ENCODE results near the gene KLHL9.

The KLHL9 gene

GRCh38 chr9:21316032-21316842, 19.0 kb downstream of the KLHL9 start:
- no peak overlapping the region for H3K9ac ChIP-seq (ENCODE audit: low read depth, low read length)
- H3K27me3 ChIP-seq (ENCODE audit: insufficient read depth, low read length), result peaks cover 7% of the 10 kb centered on the region; the same call in 1 of the 2 replicates
- no peaks in the 10 kb centered on the region for H3K9me3 ChIP-seq (ENCODE audit: insufficient read depth, low read depth, low read length)
- 0 out of 2 replicates have a peak, but pooled peaks cover 4% of the 10 kb centered on the region for H3K4me1 ChIP-seq (ENCODE audit: insufficient read depth, low read length)
- no peaks in the 10 kb centered on the region for H3K36me3 ChIP-seq (ENCODE audit: insufficient read depth, low read length)
- 85% methylated on average over 8 of the region's 8 CpGs for WGBS
- H3K4me3 ChIP-seq (ENCODE audit: low read length), result no peak overlapping the region
- H3K27ac ChIP-seq (ENCODE audit: low read depth, low read length), result no peak overlapping the region

DNA sequence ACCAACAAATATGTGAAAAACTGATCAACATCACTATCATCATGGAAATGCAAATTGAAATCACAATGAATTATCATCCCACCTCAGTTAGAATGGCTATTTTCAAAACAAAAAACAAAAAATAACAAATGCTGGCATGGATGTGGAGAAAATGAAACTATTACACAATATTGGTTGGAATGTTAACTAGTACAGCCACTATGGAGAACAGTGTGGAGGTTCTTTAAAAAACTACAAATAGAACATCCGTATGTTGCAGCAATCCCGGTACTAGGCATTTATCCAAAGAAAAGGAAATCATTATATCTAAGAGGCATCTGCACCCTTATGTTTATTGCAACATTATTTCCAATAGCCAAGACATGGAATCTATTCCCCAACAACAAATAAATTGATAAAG, 21.1 kb downstream of the KLHL9 start:
- Histone ChIP-seq H3K27me3 (ENCODE audit: insufficient read depth, low read length) (peaks cover 7% of the 10 kb centered on the region; the same call in 1 of the 2 replicates), H3K36me3 (ENCODE audit: insufficient read depth, low read length) (no peaks in the 10 kb centered on the region), H3K27ac (ENCODE audit: low read depth, low read length) (no peak overlapping the region), H3K9me3 (ENCODE audit: insufficient read depth, low read depth, low read length) (no peaks in the 10 kb centered on the region), H3K4me1 (ENCODE audit: insufficient read depth, low read length) (0 out of 2 replicates have a peak, but pooled peaks cover 4% of the 10 kb centered on the region), H3K9ac (ENCODE audit: low read depth, low read length) (no peak overlapping the region), H3K4me3 (ENCODE audit: low read length) (no peak overlapping the region)
- WGBS, result 92% methylated on average over 2 of the region's 2 CpGs

DNA sequence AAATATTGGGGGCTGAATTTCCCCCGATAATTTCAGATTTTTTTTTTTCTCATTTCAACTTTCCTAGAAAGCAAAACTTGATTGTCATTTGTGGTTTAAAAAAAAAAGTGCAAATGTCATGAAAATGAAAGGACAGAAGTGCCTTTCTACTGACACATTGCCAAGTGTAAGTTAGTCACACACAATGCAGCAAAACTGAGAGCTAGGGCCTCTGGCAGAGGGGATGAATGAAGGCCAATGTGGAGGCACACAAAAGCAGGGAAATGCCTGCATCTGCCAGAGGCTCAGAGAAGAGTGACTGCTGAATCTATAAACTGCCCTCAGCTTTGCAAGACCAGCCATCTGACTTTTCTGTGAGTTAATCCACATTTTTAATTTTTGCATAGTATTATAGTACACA, 23.3 kb downstream of the KLHL9 start:
- peaks cover 7% of the 10 kb centered on the region; the same call in 1 of the 2 replicates for H3K27me3 ChIP-seq (ENCODE audit: insufficient read depth, low read length)
- H3K27ac ChIP-seq (ENCODE audit: low read depth, low read length), result no peak overlapping the region
- no CpG with 5 or more reads among the region's 1 CpG for WGBS
- no peaks in the 10 kb centered on the region for H3K36me3 ChIP-seq (ENCODE audit: insufficient read depth, low read length)
- no peak overlapping the region for H3K9ac ChIP-seq (ENCODE audit: low read depth, low read length)
- no peak overlapping the region for H3K4me3 ChIP-seq (ENCODE audit: low read length)
- H3K9me3 ChIP-seq (ENCODE audit: insufficient read depth, low read depth, low read length), result no peaks in the 10 kb centered on the region
- H3K4me1 ChIP-seq (ENCODE audit: insufficient read depth, low read length), result no peaks in the 10 kb centered on the region

DNA sequence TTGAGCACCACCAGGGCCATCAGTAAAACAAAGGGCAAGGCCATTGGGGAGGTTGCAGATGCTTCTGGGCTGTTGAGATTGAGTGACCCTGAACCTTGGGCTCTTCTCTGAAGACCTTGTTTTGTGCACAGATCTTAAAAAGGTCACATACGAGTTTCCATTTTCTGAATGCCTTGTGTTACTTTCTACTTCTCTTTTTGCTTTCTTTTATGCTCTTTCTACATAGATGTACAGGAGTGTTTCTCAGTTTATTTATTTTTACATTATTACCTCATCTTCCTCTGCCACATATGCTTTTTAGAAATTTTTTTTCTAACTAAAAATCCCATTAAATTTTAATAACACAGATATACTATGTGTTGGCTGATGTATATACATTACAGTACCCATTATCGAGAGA, 30.0 kb downstream of the KLHL9 start, which contains the start of gene IFNA5:
Gene IFNA5 (minus strand): TSS at position 101 of the 400 bp plus-strand sequence. CDS start 57 bp downstream, at position 44.
- 91% methylated on average over 2 of the region's 2 CpGs for WGBS
- Histone ChIP-seq H3K36me3 (ENCODE audit: insufficient read depth, low read length) (no peaks in the 10 kb centered on the region), H3K9ac (ENCODE audit: low read depth, low read length) (no peak within 1 kb of the TSS), H3K4me3 (ENCODE audit: low read length) (no peak within 1 kb of the TSS), H3K27me3 (ENCODE audit: insufficient read depth, low read length) (peaks cover 11% of the 10 kb centered on the region), H3K4me1 (ENCODE audit: insufficient read depth, low read length) (no peaks in the 10 kb centered on the region), H3K27ac (ENCODE audit: low read depth, low read length) (no peak within 1 kb of the TSS), H3K9me3 (ENCODE audit: insufficient read depth, low read depth, low read length) (no peaks in the 10 kb centered on the region)

GRCh38 chr9:21295992-21296391, 39.2 kb downstream of the KLHL9 start:
- H3K27me3 ChIP-seq (ENCODE audit: insufficient read depth, low read length), result peaks cover 23% of the 10 kb centered on the region
- no peaks in the 10 kb centered on the region for H3K36me3 ChIP-seq (ENCODE audit: insufficient read depth, low read length)
- WGBS, result 88% methylated on average over 1 of the region's 1 CpG
- H3K27ac ChIP-seq (ENCODE audit: low read depth, low read length), result no peak overlapping the region
- no peak overlapping the region for H3K4me3 ChIP-seq (ENCODE audit: low read length)
- H3K4me1 ChIP-seq (ENCODE audit: insufficient read depth, low read length), result no peaks in the 10 kb centered on the region
- H3K9ac ChIP-seq (ENCODE audit: low read depth, low read length), result no peak overlapping the region
- no peaks in the 10 kb centered on the region for H3K9me3 ChIP-seq (ENCODE audit: insufficient read depth, low read depth, low read length)

DNA sequence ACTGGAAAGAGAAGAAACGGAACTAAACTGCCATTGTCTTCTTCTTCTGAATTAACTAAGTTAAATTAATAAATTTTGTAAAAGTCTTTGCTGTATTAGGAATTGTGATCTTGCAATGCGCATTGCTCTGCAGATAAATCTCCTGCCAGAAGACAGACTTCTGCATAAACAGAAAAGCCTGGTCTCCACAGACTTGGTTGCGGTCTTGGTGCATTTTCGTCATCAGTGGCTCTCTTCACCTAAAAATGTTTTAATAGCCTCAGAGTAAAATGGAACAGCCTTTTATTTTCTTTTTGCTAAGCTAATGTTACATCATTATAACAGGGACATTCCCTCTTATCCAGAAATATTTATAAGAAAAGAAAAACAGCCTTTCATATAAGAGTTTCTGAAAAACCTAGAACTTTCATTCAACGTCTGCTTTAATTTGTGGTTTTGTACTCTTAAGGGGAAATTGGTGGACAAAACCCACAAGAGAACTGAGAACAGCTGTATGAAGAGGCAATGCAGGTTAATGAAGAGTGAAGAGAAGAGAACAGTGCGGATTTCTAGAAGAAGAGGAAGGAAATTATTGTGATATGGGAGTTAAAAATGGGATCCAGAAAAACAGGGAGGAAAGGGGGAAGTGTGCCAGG, 40.2 kb downstream of the KLHL9 start:
- 84% methylated on average over 6 of the region's 6 CpGs for WGBS
- H3K27me3 ChIP-seq (ENCODE audit: insufficient read depth, low read length), result peaks cover 28% of the 10 kb centered on the region

GRCh38 chr9:21294364-21294774, 40.8 kb downstream of the KLHL9 start:
- no peaks in the 10 kb centered on the region for H3K9me3 ChIP-seq (ENCODE audit: insufficient read depth, low read depth, low read length)

More for the DNA sequence above, 40.2 kb downstream of the KLHL9 start:
- Histone ChIP-seq H3K4me1 (ENCODE audit: insufficient read depth, low read length) (no peaks in the 10 kb centered on the region), H3K9me3 (ENCODE audit: insufficient read depth, low read depth, low read length) (no peaks in the 10 kb centered on the region), H3K27ac (ENCODE audit: low read depth, low read length) (no peak overlapping the region), H3K4me3 (ENCODE audit: low read length) (no peak overlapping the region), H3K9ac (ENCODE audit: low read depth, low read length) (no peak overlapping the region), H3K36me3 (ENCODE audit: insufficient read depth, low read length) (no peaks in the 10 kb centered on the region)

DNA sequence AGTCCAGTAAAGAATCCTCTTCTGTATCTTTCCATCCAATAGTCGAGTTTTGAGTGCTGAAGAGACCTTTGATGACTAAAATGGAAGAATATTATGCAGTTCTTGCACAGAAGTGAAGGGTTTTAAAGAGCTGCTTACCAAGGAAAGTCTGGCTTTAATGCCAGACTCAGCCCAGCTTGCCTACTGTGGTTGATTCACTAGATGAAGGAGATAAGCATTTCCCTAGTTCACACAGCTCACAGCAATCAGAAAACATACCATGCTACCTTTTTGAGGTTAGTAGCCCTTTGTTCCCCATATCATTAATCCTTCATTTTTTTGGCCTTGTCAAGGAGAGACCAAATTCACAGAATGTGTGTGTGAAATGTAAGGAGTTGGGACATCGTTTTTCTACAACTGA, 45.4 kb downstream of the KLHL9 start:
- H3K9ac ChIP-seq (ENCODE audit: low read depth, low read length), result no peak overlapping the region
- 45% methylated on average over 1 of the region's 2 CpGs for WGBS
- peaks cover 34% of the 10 kb centered on the region for H3K27me3 ChIP-seq (ENCODE audit: insufficient read depth, low read length)
- H3K9me3 ChIP-seq (ENCODE audit: insufficient read depth, low read depth, low read length), result no peaks in the 10 kb centered on the region
- no peak overlapping the region for H3K4me3 ChIP-seq (ENCODE audit: low read length)
- no peak overlapping the region for H3K27ac ChIP-seq (ENCODE audit: low read depth, low read length)
- H3K36me3 ChIP-seq (ENCODE audit: insufficient read depth, low read length), result no peaks in the 10 kb centered on the region
- H3K4me1 ChIP-seq (ENCODE audit: insufficient read depth, low read length), result no peaks in the 10 kb centered on the region

More at GRCh38 chr9:21294364-21294774, 40.8 kb downstream of the KLHL9 start:
- H3K9ac ChIP-seq (ENCODE audit: low read depth, low read length), result no peak overlapping the region
- H3K4me3 ChIP-seq (ENCODE audit: low read length), result no peak overlapping the region
- H3K27me3 ChIP-seq (ENCODE audit: insufficient read depth, low read length), result peaks cover 34% of the 10 kb centered on the region
- H3K36me3 ChIP-seq (ENCODE audit: insufficient read depth, low read length), result no peaks in the 10 kb centered on the region
- H3K4me1 ChIP-seq (ENCODE audit: insufficient read depth, low read length), result no peaks in the 10 kb centered on the region
- WGBS, result 76% methylated on average over 1 of the region's 1 CpG
- H3K27ac ChIP-seq (ENCODE audit: low read depth, low read length), result no peak overlapping the region

- H3K27ac ChIP-seq (ENCODE audit: low read depth, low read length), result no peak overlapping the region
- no peaks in the 10 kb centered on the region for H3K36me3 ChIP-seq (ENCODE audit: insufficient read depth, low read length)
- H3K4me1 ChIP-seq (ENCODE audit: insufficient read depth, low read length), result no peaks in the 10 kb centered on the region
- peaks cover 18% of the 10 kb centered on the region for H3K27me3 ChIP-seq (ENCODE audit: insufficient read depth, low read length)
- no peaks in the 10 kb centered on the region for H3K9me3 ChIP-seq (ENCODE audit: insufficient read depth, low read depth, low read length)
- WGBS, result 91% methylated on average over 2 of the region's 3 CpGs
- no peak overlapping the region for H3K4me3 ChIP-seq (ENCODE audit: low read length)
- H3K9ac ChIP-seq (ENCODE audit: low read depth, low read length), result no peak overlapping the region
These were observed 47.9 kb downstream of the KLHL9 start for GRCh38 chr9:21287280-21287679.

DNA sequence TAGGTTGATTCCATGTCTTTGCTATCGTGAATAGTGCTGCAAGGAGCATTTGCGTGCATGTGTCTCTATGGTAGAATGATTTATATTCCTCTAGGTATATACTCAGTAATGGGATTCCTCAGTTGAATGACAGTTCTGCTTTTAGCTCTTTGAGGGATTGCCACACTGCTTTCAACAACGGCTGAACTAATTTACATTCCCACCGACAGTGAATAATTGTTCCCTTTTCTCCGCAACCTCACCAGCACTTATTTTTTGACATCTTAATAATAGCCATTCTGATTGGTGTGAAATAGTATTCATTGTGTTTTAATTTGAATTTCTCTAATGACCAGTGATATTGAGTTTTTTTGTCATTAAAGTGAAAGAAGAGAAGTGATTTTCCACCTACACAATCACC, 48.5 kb downstream of the KLHL9 start:
- Histone ChIP-seq H3K27me3 (ENCODE audit: insufficient read depth, low read length) (peaks cover 17% of the 10 kb centered on the region), H3K4me3 (ENCODE audit: low read length) (no peak overlapping the region), H3K9me3 (ENCODE audit: insufficient read depth, low read depth, low read length) (no peaks in the 10 kb centered on the region), H3K27ac (ENCODE audit: low read depth, low read length) (no peak overlapping the region), H3K4me1 (ENCODE audit: insufficient read depth, low read length) (no peaks in the 10 kb centered on the region), H3K36me3 (ENCODE audit: insufficient read depth, low read length) (no peaks in the 10 kb centered on the region), H3K9ac (ENCODE audit: low read depth, low read length) (no peak overlapping the region)
- 80% methylated on average over 5 of the region's 5 CpGs for WGBS

DNA sequence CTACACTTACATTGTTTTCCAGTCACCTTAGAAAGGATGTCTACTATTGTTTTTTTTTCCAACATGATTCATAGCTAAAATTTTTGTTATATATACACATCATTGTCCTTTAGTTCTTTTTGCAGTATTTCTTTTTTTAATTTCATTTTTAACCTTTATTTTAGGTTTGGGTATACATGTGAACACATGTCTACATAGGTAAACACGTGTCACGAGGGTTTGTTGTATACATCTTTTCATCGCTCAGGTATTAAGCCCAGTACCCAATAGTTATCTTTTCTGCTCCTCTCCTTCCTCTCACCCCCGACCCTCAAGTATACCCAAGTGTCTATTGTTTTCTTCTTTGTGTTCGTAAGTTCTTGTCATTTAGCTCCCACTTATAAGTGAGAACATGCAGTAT, 49.1 kb downstream of the KLHL9 start:
- H3K9ac ChIP-seq (ENCODE audit: low read depth, low read length), result no peak overlapping the region
- H3K4me1 ChIP-seq (ENCODE audit: insufficient read depth, low read length), result no peaks in the 10 kb centered on the region
- no peaks in the 10 kb centered on the region for H3K9me3 ChIP-seq (ENCODE audit: insufficient read depth, low read depth, low read length)
- no peak overlapping the region for H3K27ac ChIP-seq (ENCODE audit: low read depth, low read length)
- no peaks in the 10 kb centered on the region for H3K36me3 ChIP-seq (ENCODE audit: insufficient read depth, low read length)
- 100% methylated on average over 5 of the region's 5 CpGs for WGBS
- H3K27me3 ChIP-seq (ENCODE audit: insufficient read depth, low read length), result peaks cover 19% of the 10 kb centered on the region
- no peak overlapping the region for H3K4me3 ChIP-seq (ENCODE audit: low read length)
